Stimulated activated CD4-positive, alpha-beta T cell treated with anti-CD3 and anti-CD28 coated beads, Interleukin-4, amount 100 ng/mL, for 1 hour (primary cell): ENCODE data around the gene CISD1.

Source experiments
- DNase-seq: peaks from one replicate; pipeline ENCODE4 v3.0.0-alpha.2; 2020

CISD1 gene

GRCh38 chr10:58316874-58317273 is 47.9 kb downstream of the CISD1 start:
- DNase-seq = no peak

- no peak for DNase-seq
These were observed 49.4 kb downstream of the CISD1 start for GRCh38 chr10:58318346-58318745.

GRCh38 chr10:58319599-58319998 is 50.6 kb downstream of the CISD1 start:
- DNase-seq = no peak

- DNase-seq = no peak
These were observed 51.5 kb downstream of the CISD1 start for GRCh38 chr10:58320351-58321049.

- DNase-seq = no peak
These were observed 53.3 kb downstream of the CISD1 start for GRCh38 chr10:58322072-58322834.

DNA sequence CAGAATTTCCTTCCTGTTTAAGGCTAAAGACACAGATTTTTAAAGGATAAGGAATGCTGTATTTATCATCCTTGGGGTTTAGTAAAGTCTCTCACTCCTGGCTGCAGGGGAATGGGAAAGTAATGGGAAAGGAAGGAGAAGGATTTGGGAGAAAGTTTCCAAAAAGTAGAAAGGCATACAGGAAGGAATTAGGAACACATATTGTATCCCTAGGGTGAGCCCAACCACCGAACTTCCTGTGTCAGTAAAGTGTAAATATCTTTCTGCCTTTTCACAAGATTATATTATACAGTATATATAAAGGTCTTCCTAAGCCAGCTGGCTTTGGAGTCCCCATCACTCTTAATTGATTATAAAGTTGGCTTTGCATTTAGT is 53.9 kb downstream of the CISD1 start:
- no peak for DNase-seq

GRCh38 chr10:58326967-58327381 is 58.0 kb downstream of the CISD1 start:
- DNase-seq = no peak

DNA sequence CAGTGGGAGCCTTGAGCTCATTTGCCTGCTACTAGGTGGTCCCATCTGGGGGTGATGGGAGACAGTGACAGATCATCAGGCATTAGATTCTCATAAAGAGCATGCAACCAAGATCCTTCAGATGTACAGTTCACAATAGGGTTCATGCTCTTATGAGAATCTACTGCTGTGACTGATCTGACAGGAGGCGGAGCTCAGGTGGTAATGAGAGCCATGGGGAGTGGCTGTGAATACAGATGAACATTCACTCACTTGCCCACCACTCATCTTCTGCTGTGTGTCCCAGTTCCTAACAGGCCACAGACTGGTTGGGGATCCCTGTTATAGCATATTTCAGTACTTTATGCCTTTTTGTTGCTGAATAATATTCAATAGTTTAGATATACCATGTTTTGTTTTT is 59.3 kb downstream of the CISD1 start:
- no peak for DNase-seq

DNA sequence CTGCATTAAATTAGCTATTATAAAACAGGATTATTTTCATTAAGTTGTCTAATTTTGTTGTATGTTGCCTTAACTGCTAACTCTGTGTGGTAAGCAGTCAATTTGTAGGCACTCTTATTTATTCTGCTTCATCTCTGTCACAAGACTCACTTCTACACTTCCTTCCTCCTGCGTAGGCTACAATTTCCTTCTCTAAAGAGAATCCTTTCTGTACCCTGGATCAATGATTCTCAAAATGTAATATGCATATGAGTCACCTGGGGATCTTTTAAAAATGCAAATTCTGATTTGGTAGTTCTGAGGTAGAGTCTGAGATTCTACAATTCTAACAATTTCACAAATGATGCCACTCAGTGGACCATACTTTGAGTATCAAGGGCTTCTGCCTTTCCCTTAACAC is 61.5 kb downstream of the CISD1 start:
- no peak for DNase-seq

- DNase-seq = no peak
These were observed 62.7 kb downstream of the CISD1 start for GRCh38 chr10:58331646-58332045.

GRCh38 chr10:58334817-58335305 is 65.9 kb downstream of the CISD1 start, which contains the start of gene UBE2D1:
TSS of gene UBE2D1 (plus strand) at chr10:58335006. CDS start at chr10:58335202, 196 bp downstream.
- DNase-seq = peak; percentile 89

- DNase-seq = no peak
These were observed 66.5 kb downstream of the CISD1 start for GRCh38 chr10:58335306-58336005.

DNA sequence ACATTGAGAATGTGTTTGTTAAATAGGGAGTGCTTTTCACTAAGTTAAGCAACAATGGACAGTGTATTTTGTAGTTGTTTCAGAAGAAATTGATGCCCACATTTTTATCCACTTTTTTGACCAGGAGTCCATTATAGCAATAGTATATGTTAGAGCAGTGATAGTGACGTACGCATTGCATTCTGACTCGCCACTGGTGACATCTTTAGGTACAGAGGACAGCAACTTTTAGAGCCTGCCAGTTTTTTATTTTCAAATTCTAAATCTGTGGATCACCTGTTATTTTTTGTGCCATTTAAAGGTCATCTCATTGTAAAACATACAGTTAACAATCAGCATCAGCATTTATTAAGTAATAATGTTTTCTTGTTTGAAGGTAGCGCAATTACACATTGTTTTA is 67.3 kb downstream of the CISD1 start:
- DNase-seq = no peak
